HepG2 (cell line): ENCODE data around the gene IRF2. TPM values are rescaled to one million over a fixed set of nuclear protein-coding genes. Genes with fewer than 3 reads are reported as not detected.

Experiments used
- ARNT2 ChIP-seq: sonication (generic); formaldehyde crosslinking; IDR thresholded peaks from 2 replicates; pipeline ENCODE4 v1.8.0; 2022; ENCODE audit warnings: mild to moderate bottlenecking, low read depth, missing genetic modification reagents, moderate library complexity
- BCL6 ChIP-seq: IDR thresholded peaks from 2 replicates; pipeline ENCODE4 v1.6.1; 2016; ENCODE audit warnings: missing genetic modification reagents, missing compliant biosample characterization
- CBFB ChIP-seq: sonication (generic); formaldehyde crosslinking; IDR thresholded peaks from 2 replicates; pipeline ENCODE4 v1.4.0; 2020; ENCODE audit warnings: missing genetic modification reagents
- CCDC6 ChIP-seq: sonication (generic); formaldehyde crosslinking; IDR thresholded peaks from 2 replicates; pipeline ENCODE4 v1.8.1; 2022; ENCODE audit warnings: mild to moderate bottlenecking, missing genetic modification reagents, moderate library complexity
- DMAP1 ChIP-seq: IDR thresholded peaks from 2 replicates; pipeline ENCODE4 v1.6.1; 2016
- ELF1 ChIP-seq: sonication (generic); formaldehyde crosslinking; IDR thresholded peaks from 2 replicates; pipeline ENCODE4 v1.4.0; 2020; ENCODE audit warnings: missing genetic modification reagents
- ELK4 ChIP-seq: sonication (generic); formaldehyde crosslinking; IDR thresholded peaks from 2 replicates; pipeline ENCODE4 v1.9.0; 2021; ENCODE audit warnings: missing genetic modification reagents, borderline replicate concordance
- FOXA3 ChIP-seq: IDR thresholded peaks from 2 replicates; pipeline ENCODE4 v1.6.1; 2016; ENCODE audit warnings: missing genetic modification reagents, missing compliant biosample characterization
- FOXO1 ChIP-seq: sonication (generic); formaldehyde crosslinking; IDR thresholded peaks from 2 replicates; pipeline ENCODE4 v1.4.0; 2020; ENCODE audit warnings: missing genetic modification reagents
- GLMP ChIP-seq: sonication (generic); formaldehyde crosslinking; IDR thresholded peaks from 2 replicates; pipeline ENCODE4 v1.9.0; 2021; ENCODE audit warnings: missing genetic modification reagents, mild to moderate bottlenecking, borderline replicate concordance
- HMGA1 ChIP-seq: sonication (generic); formaldehyde crosslinking; conservative IDR thresholded peaks from 2 replicates; pipeline ENCODE4 v1.4.0; 2020; ENCODE audit warnings: missing genetic modification reagents
- JDP2 ChIP-seq: sonication (generic); formaldehyde crosslinking; IDR thresholded peaks from 2 replicates; pipeline ENCODE4 v1.8.1; 2022; ENCODE audit warnings: missing genetic modification reagents, borderline replicate concordance
- JUND ChIP-seq: sonication (generic); formaldehyde crosslinking; IDR thresholded peaks from 2 replicates; pipeline ENCODE4 v1.8.0; 2022; ENCODE audit warnings: mild to moderate bottlenecking, missing genetic modification reagents
- PHF5A ChIP-seq: IDR thresholded peaks from one replicate; pipeline ENCODE4 v1.6.1; 2018; ENCODE audit warnings: low read depth, missing genetic modification reagents; ENCODE audit not compliant: unreplicated experiment
- SP140L ChIP-seq: sonication (generic); formaldehyde crosslinking; IDR thresholded peaks from 2 replicates; pipeline ENCODE4 v1.4.0; 2020; ENCODE audit warnings: missing genetic modification reagents, borderline replicate concordance
- SRSF1 ChIP-seq: fragments of 200-400 bp; formaldehyde crosslinking; optimal IDR thresholded peaks from 2 replicates; pipeline ENCODE3; 2017; ENCODE audit warnings: mild to moderate bottlenecking, low read depth, low read length, moderate library complexity
- SUZ12 ChIP-seq: fragments of 150-350 bp; IDR thresholded peaks from 2 replicates; pipeline ENCODE4 v1.6.1; 2014; ENCODE audit warnings: low read depth, low read length
- TGIF2 ChIP-seq: IDR thresholded peaks from 2 replicates; pipeline ENCODE4 v1.6.1; 2016; ENCODE audit warnings: control low read depth, missing compliant biosample characterization
- TMF1 ChIP-seq: sonication (generic); formaldehyde crosslinking; IDR thresholded peaks from 2 replicates; pipeline ENCODE4 v1.8.1; 2022; ENCODE audit warnings: low read depth, missing genetic modification reagents
- ZBTB7B ChIP-seq: sonication (generic); formaldehyde crosslinking; IDR thresholded peaks from 2 replicates; pipeline ENCODE4 v1.4.0; 2020; ENCODE audit warnings: missing genetic modification reagents
- ZFP37 ChIP-seq: sonication (generic); formaldehyde crosslinking; IDR thresholded peaks from 2 replicates; pipeline ENCODE4 v1.4.0; 2020; ENCODE audit warnings: missing genetic modification reagents, borderline replicate concordance
- ZNF136 ChIP-seq: sonication (generic); formaldehyde crosslinking; IDR thresholded peaks from 2 replicates; pipeline ENCODE4 v1.8.1; 2022; ENCODE audit warnings: low read depth, mild to moderate bottlenecking, moderate library complexity, missing genetic modification reagents
- ZNF20 ChIP-seq: sonication (generic); formaldehyde crosslinking; IDR thresholded peaks from 2 replicates; pipeline ENCODE4 v1.4.0; 2020; ENCODE audit warnings: mild to moderate bottlenecking, moderate library complexity, missing genetic modification reagents
- ZNF282 ChIP-seq: fragments of 450-650 bp; IDR thresholded peaks from 2 replicates; pipeline ENCODE4 v1.6.1; 2018; ENCODE audit not compliant: partially characterized antibody
- ZNF337 ChIP-seq: sonication (generic); formaldehyde crosslinking; IDR thresholded peaks from 2 replicates; pipeline ENCODE4 v1.5.1; 2020; ENCODE audit warnings: missing genetic modification reagents, low read depth, mild to moderate bottlenecking, borderline replicate concordance
- ZNF616 ChIP-seq: sonication (generic); formaldehyde crosslinking; IDR thresholded peaks from 2 replicates; pipeline ENCODE4 v1.5.0; 2020; ENCODE audit warnings: low read depth, mild to moderate bottlenecking, missing genetic modification reagents
- ZSCAN9 ChIP-seq: IDR thresholded peaks from 2 replicates; pipeline ENCODE4 v1.6.1; 2016; ENCODE audit warnings: borderline replicate concordance
- polyA plus RNA-seq, 8 experiments: library from polyadenylated mRNA; depleted of rRNA in 3 of 8; stranded (reverse) in 7 of 8; unstranded in 1 of 8; fragments of >200 nt; fragmentation: Illumina TruSeq in 4 of 8; extraction: Trizol in 4 of 8; gene quantifications; 2 replicates each; pipeline versions ENCODE4 v1.2.1 to v1.2.3, GENCODE V29; 2011 to 2016; ENCODE audit warnings: low read depth in 4 of 8, missing spikeins in 1 of 8, mixed read lengths in 1 of 8; ENCODE audit not compliant: insufficient read depth in 1 of 8
- total RNA-seq, 5 experiments: library from RNA; depleted of rRNA; stranded (reverse); fragments of >200 nt; fragmentation: Illumina TruSeq; extraction: Trizol; gene quantifications; 2 replicates each; pipeline ENCODE4 v1.2.3, GENCODE V29; 2016; ENCODE audit warnings: low read depth in 1 of 5
- TF ChIP-seq, protein P1 (sequence below): sonication (generic); formaldehyde crosslinking; IDR thresholded peaks from 2 replicates; pipeline ENCODE4 v1.4.0; 2020; ENCODE audit warnings: mild to moderate bottlenecking, low read depth, missing genetic modification reagents
- TF ChIP-seq, protein P2 (sequence below): sonication (generic); formaldehyde crosslinking; IDR thresholded peaks from 2 replicates; pipeline ENCODE4 v1.8.0; 2022; ENCODE audit warnings: mild to moderate bottlenecking, missing genetic modification reagents, borderline replicate concordance

IRF2 gene
- total and polyA plus RNA-seq, 2 of the 13 experiments (the other 11 are each of a cell fraction or from before 2014, with no cell fraction given) = 15.5 to 28.8 TPM

GRCh38 chr4:184475096-184475461 lies 729 bp upstream of the IRF2 start (continued):
- TF ChIP-seq ZSCAN9 = no peak
- no peak; the same call in 1 of the 2 replicates for TF ChIP-seq DMAP1 (CRISPR knock-in tag)
- TF ChIP-seq CCDC6 (CRISPR knock-in tag) = no peak
- TF ChIP-seq SRSF1 = peak; percentile 9
- TF ChIP-seq, protein P1, sequence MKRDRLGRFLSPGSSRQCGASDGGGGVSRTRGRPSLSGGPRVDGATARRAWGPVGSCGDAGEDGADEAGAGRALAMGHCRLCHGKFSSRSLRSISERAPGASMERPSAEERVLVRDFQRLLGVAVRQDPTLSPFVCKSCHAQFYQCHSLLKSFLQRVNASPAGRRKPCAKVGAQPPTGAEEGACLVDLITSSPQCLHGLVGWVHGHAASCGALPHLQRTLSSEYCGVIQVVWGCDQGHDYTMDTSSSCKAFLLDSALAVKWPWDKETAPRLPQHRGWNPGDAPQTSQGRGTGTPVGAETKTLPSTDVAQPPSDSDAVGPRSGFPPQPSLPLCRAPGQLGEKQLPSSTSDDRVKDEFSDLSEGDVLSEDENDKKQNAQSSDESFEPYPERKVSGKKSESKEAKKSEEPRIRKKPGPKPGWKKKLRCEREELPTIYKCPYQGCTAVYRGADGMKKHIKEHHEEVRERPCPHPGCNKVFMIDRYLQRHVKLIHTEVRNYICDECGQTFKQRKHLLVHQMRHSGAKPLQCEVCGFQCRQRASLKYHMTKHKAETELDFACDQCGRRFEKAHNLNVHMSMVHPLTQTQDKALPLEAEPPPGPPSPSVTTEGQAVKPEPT (CRISPR knock-in tag) = 0 out of 2 replicates have a peak, but pooled peaks have one; percentile 59
- no peak for TF ChIP-seq SUZ12
- TF ChIP-seq, protein P2, sequence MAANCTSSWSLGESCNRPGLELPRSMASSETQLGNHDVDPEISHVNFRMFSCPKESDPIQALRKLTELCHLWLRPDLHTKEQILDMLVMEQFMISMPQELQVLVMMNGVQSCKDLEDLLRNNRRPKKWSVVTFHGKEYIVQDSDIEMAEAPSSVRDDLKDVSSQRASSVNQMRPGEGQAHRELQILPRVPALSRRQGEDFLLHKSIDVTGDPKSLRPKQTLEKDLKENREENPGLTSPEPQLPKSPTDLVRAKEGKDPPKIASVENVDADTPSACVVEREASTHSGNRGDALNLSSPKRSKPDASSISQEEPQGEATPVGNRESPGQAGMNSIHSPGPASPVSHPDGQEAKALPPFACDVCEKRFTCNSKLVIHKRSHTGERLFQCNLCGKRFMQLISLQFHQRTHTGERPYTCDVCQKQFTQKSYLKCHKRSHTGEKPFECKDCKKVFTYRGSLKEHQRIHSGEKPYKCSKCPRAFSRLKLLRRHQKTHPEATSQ (CRISPR knock-in tag) = no peak
- no peak for TF ChIP-seq FOXO1 (CRISPR knock-in tag)
- no peak for TF ChIP-seq JDP2
- no peak for TF ChIP-seq CBFB (CRISPR knock-in tag)
- TF ChIP-seq ZBTB7B (CRISPR knock-in tag) = 0 out of 2 replicates have a peak, but pooled peaks have one; percentile 20
- no peak for TF ChIP-seq TMF1 (CRISPR knock-in tag)
- TF ChIP-seq ELF1 (CRISPR knock-in tag) = no peak
- no peak for TF ChIP-seq ZNF136 (CRISPR knock-in tag)
- 0 out of 2 replicates have a peak, but pooled peaks have one; percentile 6 for TF ChIP-seq ARNT2 (CRISPR knock-in tag)
- no peak for TF ChIP-seq HMGA1 (CRISPR knock-in tag)
- TF ChIP-seq SP140L (CRISPR knock-in tag) = no peak
- TF ChIP-seq BCL6 (CRISPR knock-in tag) = no peak
- TF ChIP-seq JUND (CRISPR knock-in tag) = no peak
- no peak for TF ChIP-seq GLMP (CRISPR knock-in tag)
- 0 out of 2 replicates have a peak, but pooled peaks have one; percentile 17 for TF ChIP-seq ZNF20 (CRISPR knock-in tag)
- no peak for TF ChIP-seq ZFP37
- no peak for TF ChIP-seq TGIF2 (CRISPR knock-in tag)
- no peak for TF ChIP-seq PHF5A (CRISPR knock-in tag)
- no peak for TF ChIP-seq ELK4 (CRISPR knock-in tag)
- TF ChIP-seq ZNF337 (CRISPR knock-in tag) = no peak
- TF ChIP-seq FOXA3 (CRISPR knock-in tag) = no peak
- TF ChIP-seq ZNF282 = no peak
- no peak for TF ChIP-seq ZNF616 (CRISPR knock-in tag)
